Glutamatergic neuron (in vitro differentiated cells): ENCODE results near the gene LIPI. TPM values are rescaled to one million over a fixed set of nuclear protein-coding genes. Genes with fewer than 3 reads are reported as not detected.

Experiments
- DNase-seq: peaks from one replicate; pipeline ENCODE4 v3.0.0; 2022
- H3K27ac Mint-ChIP-seq: one replicate; pipeline ENCODE4 v1.8.0; 2020; ENCODE audit warnings: mild to moderate bottlenecking, mixed read lengths, inconsistent platforms; ENCODE audit not compliant: unreplicated experiment
- H3K27me3 Mint-ChIP-seq: one replicate; pipeline ENCODE4 v1.8.0; 2020; ENCODE audit warnings: mild to moderate bottlenecking, moderate library complexity, mixed read lengths, inconsistent platforms; ENCODE audit not compliant: unreplicated experiment
- H3K36me3 Mint-ChIP-seq: one replicate; pipeline ENCODE4 v1.8.0; 2020; ENCODE audit warnings: mild to moderate bottlenecking, mixed read lengths, inconsistent platforms; ENCODE audit not compliant: unreplicated experiment
- H3K4me1 Mint-ChIP-seq: one replicate; pipeline ENCODE4 v1.8.0; 2020; ENCODE audit warnings: mild to moderate bottlenecking, low read depth, mixed read lengths, inconsistent platforms; ENCODE audit not compliant: unreplicated experiment
- H3K4me3 Mint-ChIP-seq: one replicate; pipeline ENCODE4 v1.8.0; 2020; ENCODE audit warnings: mild to moderate bottlenecking, mixed read lengths, inconsistent platforms; ENCODE audit not compliant: unreplicated experiment
- H3K9me3 Mint-ChIP-seq: one replicate; pipeline ENCODE4 v1.8.0; 2020; ENCODE audit warnings: mild to moderate bottlenecking, moderate library complexity, mixed read lengths, inconsistent platforms; ENCODE audit not compliant: unreplicated experiment
- long read RNA-seq: library from polyadenylated mRNA; unstranded; transcript quantifications from one replicate; pipeline ENCODE4 v2.0.0, GENCODE V29; 2020; ENCODE audit not compliant: unreplicated experiment
- total RNA-seq: library from RNA; stranded (reverse); fragmentation: NEBNext Ultra II Directional; extraction: Animal tissue kit (Norgen Biotek cat#: 25700); gene quantifications from one replicate; pipeline ENCODE4 v1.2.1, GENCODE V29; 2021; ENCODE audit not compliant: unreplicated experiment
- TF ChIP-seq, protein P1 (sequence below): fragments of 200-600 bp; sonication (generic); IDR thresholded peaks from one replicate; pipeline ENCODE4 v1.5.0; 2021; ENCODE audit not compliant: partially characterized antibody, unreplicated experiment

The LIPI gene
- not detected for total RNA-seq
- long read RNA-seq, result 0 reads

- TF ChIP-seq, protein P1, sequence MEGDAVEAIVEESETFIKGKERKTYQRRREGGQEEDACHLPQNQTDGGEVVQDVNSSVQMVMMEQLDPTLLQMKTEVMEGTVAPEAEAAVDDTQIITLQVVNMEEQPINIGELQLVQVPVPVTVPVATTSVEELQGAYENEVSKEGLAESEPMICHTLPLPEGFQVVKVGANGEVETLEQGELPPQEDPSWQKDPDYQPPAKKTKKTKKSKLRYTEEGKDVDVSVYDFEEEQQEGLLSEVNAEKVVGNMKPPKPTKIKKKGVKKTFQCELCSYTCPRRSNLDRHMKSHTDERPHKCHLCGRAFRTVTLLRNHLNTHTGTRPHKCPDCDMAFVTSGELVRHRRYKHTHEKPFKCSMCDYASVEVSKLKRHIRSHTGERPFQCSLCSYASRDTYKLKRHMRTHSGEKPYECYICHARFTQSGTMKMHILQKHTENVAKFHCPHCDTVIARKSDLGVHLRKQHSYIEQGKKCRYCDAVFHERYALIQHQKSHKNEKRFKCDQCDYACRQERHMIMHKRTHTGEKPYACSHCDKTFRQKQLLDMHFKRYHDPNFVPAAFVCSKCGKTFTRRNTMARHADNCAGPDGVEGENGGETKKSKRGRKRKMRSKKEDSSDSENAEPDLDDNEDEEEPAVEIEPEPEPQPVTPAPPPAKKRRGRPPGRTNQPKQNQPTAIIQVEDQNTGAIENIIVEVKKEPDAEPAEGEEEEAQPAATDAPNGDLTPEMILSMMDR, result no peak
Measured at GRCh38 chr21:14210738-14211137, at the start of gene LIPI. LIPI (minus strand) TSS chr21:14210955; CDS start chr21:14210845, 110 bp downstream.

GRCh38 chr21:14260174-14260764 lies 49.5 kb upstream of the LIPI start:
- no peaks in the 10 kb centered on the region for H3K9me3 Mint-ChIP-seq
- DNase-seq, result no peak
- no peaks in the 10 kb centered on the region for H3K36me3 Mint-ChIP-seq
- TF ChIP-seq, protein P1, result no peak
- H3K4me3 Mint-ChIP-seq, result no peak overlapping the region
- peaks cover 2% of the 10 kb centered on the region for H3K27me3 Mint-ChIP-seq
- H3K27ac Mint-ChIP-seq, result no peak overlapping the region
- H3K4me1 Mint-ChIP-seq, result no peaks in the 10 kb centered on the region

More at GRCh38 chr21:14210738-14211137, at the start of gene LIPI:
- DNase-seq, result no peak
- Mint-ChIP-seq H3K9me3 (no peaks in the 10 kb centered on the region), H3K4me1 (no peaks in the 10 kb centered on the region), H3K36me3 (no peaks in the 10 kb centered on the region), H3K27ac (no peak within 1 kb of the TSS), H3K4me3 (no peak within 1 kb of the TSS), H3K27me3 (no peaks in the 10 kb centered on the region)

DNA sequence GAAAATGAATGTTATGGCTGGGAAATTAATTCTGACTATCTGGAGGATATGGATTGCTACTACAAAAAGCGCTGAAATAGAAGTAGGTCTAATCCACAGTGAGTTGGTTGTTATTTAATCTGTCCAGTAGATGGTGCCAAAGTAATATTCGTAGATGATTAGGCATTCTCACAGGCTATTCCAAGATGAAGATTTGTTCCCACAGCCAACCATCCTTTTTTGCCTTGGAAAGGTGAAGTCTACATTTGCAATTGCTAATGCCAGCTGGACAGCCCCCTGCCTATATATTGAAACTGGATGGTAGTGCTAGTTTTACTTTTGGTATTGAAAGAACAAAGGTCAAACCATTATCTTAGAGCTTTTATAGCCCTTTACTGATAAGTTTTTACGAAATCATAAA lies 49.0 kb upstream of the LIPI start:
- TF ChIP-seq, protein P1, result peak; percentile 61
- Mint-ChIP-seq H3K4me3 (no peak overlapping the region), H3K4me1 (no peaks in the 10 kb centered on the region), H3K27me3 (peaks cover 2% of the 10 kb centered on the region), H3K9me3 (no peaks in the 10 kb centered on the region), H3K27ac (no peak overlapping the region), H3K36me3 (no peaks in the 10 kb centered on the region)
- DNase-seq, result no peak

DNA sequence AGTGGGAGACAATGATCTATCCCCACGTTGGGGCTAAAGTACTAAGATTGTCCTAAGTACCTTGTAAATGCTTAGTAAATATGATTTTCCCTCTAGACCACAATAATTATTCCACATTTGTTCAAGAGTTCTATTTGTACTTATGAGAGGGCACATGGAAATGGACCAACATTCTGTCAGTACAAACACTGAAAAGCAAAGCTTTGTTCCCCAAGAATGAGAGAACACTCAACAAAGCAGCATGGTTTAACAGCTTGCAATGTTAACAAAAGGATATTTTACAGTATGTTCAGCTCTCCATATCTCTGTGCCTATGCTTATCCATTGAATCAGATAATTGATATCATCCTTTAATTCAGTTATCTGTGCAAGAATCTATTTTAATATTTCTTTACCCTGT lies 40.6 kb upstream of the LIPI start:
- Mint-ChIP-seq H3K27ac (no peak overlapping the region), H3K9me3 (peaks cover 5% of the 10 kb centered on the region), H3K4me3 (no peak overlapping the region), H3K4me1 (no peaks in the 10 kb centered on the region), H3K27me3 (peaks cover 2% of the 10 kb centered on the region), H3K36me3 (peaks cover 6% of the 10 kb centered on the region)
- TF ChIP-seq, protein P1, result no peak
- DNase-seq, result no peak

GRCh38 chr21:14245711-14246110 lies 35.0 kb upstream of the LIPI start:
- TF ChIP-seq, protein P1, result no peak
- Mint-ChIP-seq H3K27ac (no peak overlapping the region), H3K4me1 (no peaks in the 10 kb centered on the region), H3K9me3 (peaks cover 5% of the 10 kb centered on the region), H3K4me3 (no peak overlapping the region), H3K27me3 (peaks cover 2% of the 10 kb centered on the region), H3K36me3 (peaks cover 6% of the 10 kb centered on the region)
- no peak for DNase-seq
